Natural killer cell treated with Interleukin-12 subunit alpha and Interleukin-12 subunit beta and Interleukin-15 and Interleukin-18, amount 100 ng/mL, for 72 hours (primary cell): ENCODE measurements around the gene TEX28. TPM values are rescaled to one million over a fixed set of nuclear protein-coding genes. Genes with fewer than 3 reads are reported as not detected.

Experiments
- ATAC-seq, 2 donors: fragments of 150-1000 bp; cut with Tn5 transposase in 1 of 2; sonication (Bioruptor Pico), chemical (Tn5 transposase) in 1 of 2; 2 replicates each; pipeline ENCODE4 v1.10.0; 2021
- DNase-seq: peaks from one replicate; pipeline ENCODE4 v3.0.0; 2022; ENCODE audit warnings: low spot score
- H3K27ac Mint-ChIP-seq, 2 donors: 1 replicate in 1 of 2; 2 replicates in 1 of 2; pipeline ENCODE4 v1.8.0; 2022; ENCODE audit warnings: mixed read lengths in 2 of 2, mild to moderate bottlenecking in 1 of 2, moderate library complexity in 1 of 2
- H3K27me3 Mint-ChIP-seq, 2 donors: 1 replicate in 1 of 2; 2 replicates in 1 of 2; pipeline ENCODE4 v1.8.0; 2022; ENCODE audit warnings: mixed read lengths in 2 of 2
- H3K36me3 Mint-ChIP-seq: one replicate; pipeline ENCODE4 v1.8.0; 2022; ENCODE audit warnings: mixed read lengths
- H3K4me1 Mint-ChIP-seq, 2 donors: 1 replicate in 1 of 2; 2 replicates in 1 of 2; pipeline ENCODE4 v1.8.0; 2022; ENCODE audit warnings: low read depth in 2 of 2, mixed read lengths in 2 of 2, mild to moderate bottlenecking in 1 of 2
- H3K4me3 Mint-ChIP-seq: one replicate; pipeline ENCODE4 v1.8.0; 2022; ENCODE audit warnings: mixed read lengths
- H3K9me3 Mint-ChIP-seq: 2 replicates; pipeline ENCODE4 v1.8.0; 2022; ENCODE audit warnings: mixed read lengths
- total RNA-seq, 2 donors: library from RNA; stranded (reverse); gene quantifications; one replicate each; pipeline ENCODE4 v1.2.3, GENCODE V29; 2022

The TEX28 gene
- total RNA-seq, 2 donors from 2014 or later, result not detected

DNA sequence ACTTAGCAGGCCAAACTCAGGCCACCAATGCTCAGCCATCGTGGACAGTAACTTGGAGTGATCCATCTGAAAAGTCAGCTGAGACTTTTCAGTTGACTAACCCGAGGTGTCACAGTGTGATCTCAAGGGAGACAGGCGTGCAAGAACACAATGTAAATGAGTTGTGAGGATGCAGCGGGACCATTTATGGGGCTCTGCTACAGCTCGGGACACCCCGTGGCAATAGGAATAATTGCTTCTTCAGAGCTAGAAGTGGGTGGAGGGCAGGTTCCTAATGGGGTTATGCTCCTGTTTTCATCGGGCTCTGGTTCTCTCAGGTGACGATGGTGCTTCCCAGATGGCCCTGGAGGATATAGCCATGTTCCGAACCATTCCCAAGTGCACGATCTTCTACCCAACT is 28.0 kb upstream of the TEX28 start:
- Mint-ChIP-seq H3K36me3 (no peaks in the 10 kb centered on the region), H3K4me1 (peaks cover 27 to 30% of the 10 kb centered on the region in 2 donors), H3K9me3 (no peaks in the 10 kb centered on the region), H3K27ac (no peak overlapping the region), H3K4me3 (no peak overlapping the region), H3K27me3 (peaks cover 0 to 12% of the 10 kb centered on the region in 2 donors)
- no peak for DNase-seq
- ATAC-seq, result no peak

DNA sequence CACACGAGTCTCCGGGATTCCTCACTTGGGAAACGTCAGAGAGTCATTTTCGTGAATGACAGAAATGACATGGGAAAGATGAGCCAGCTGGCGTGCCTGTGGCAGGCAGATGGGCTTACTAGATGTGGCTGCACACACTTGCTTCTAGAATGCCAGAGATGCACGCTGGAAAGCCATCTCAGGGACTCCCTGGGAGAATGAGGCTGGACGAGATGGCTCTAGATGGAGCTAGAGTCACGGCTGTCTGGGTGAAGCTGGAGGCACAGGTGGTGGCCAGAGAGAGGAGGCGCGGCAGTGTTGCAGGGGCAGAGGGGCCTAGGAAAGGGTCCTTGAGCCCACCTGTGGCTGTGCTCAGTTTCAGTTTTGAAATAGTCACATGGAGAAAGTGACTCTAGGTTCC is 26.7 kb upstream of the TEX28 start:
- no peak overlapping the region for H3K4me3 Mint-ChIP-seq
- peaks cover 14 to 26% of the 10 kb centered on the region in 2 donors for H3K4me1 Mint-ChIP-seq
- DNase-seq, result no peak
- no peak for ATAC-seq
- H3K27me3 Mint-ChIP-seq, result peaks cover 0 to 12% of the 10 kb centered on the region in 2 donors
- H3K9me3 Mint-ChIP-seq, result no peaks in the 10 kb centered on the region
- no peak overlapping the region for H3K27ac Mint-ChIP-seq
- H3K36me3 Mint-ChIP-seq, result no peaks in the 10 kb centered on the region

DNA sequence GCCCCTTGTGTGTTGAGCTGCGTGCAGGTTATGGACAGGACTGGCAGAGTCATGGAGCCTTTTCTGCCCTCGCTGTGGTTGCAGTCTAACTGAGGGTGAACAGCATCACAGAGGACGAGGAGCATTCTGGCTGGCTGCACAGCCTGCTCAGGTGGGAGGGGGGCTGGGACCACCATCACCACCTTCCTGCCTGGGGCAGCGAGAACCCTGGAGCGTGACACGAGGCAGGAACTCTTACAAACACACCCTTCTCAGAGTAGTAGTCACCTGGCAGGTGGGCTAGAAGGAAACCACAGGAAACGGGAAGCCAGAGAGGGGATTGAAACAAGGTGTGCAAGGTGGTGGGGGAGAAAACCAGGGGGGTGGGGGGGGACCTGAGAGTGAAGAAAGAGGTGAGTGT is 26.2 kb upstream of the TEX28 start:
- Mint-ChIP-seq H3K4me3 (no peak overlapping the region), H3K36me3 (no peaks in the 10 kb centered on the region), H3K27ac (no peak overlapping the region), H3K9me3 (no peaks in the 10 kb centered on the region), H3K4me1 (peaks cover 10 to 21% of the 10 kb centered on the region in 2 donors), H3K27me3 (peaks cover 0 to 12% of the 10 kb centered on the region in 2 donors)
- ATAC-seq (no peak), DNase-seq (no peak)

DNA sequence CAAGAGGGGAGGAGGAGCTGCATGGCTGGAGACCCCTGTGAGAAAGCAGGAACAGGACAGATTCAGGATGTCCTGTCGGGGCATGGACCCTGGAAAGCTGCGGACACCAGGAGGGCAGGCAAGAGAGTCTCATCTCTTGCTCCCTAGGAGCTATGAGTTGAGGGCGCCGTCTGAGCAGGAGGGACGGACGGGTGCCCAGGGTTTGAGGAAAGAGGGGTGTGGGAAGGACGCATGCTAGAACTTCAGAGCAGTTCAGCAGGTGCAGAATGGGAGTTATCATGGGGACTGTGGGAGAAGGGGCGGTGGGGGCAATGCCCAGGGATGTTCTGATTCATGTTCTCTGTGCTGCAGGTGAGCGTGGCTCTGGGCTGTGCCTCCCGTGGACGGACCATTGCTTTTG is 25.5 kb upstream of the TEX28 start:
- H3K4me1 Mint-ChIP-seq, result peaks cover 7 to 19% of the 10 kb centered on the region in 2 donors
- ATAC-seq (no peak), DNase-seq (no peak)
- peak overlapping the region in 1 of 2 donors; percentile 25 for H3K27ac Mint-ChIP-seq
- no peaks in the 10 kb centered on the region for H3K9me3 Mint-ChIP-seq
- H3K4me3 Mint-ChIP-seq, result no peak overlapping the region
- H3K27me3 Mint-ChIP-seq, result peaks cover 0 to 12% of the 10 kb centered on the region in 2 donors
- no peaks in the 10 kb centered on the region for H3K36me3 Mint-ChIP-seq

DNA sequence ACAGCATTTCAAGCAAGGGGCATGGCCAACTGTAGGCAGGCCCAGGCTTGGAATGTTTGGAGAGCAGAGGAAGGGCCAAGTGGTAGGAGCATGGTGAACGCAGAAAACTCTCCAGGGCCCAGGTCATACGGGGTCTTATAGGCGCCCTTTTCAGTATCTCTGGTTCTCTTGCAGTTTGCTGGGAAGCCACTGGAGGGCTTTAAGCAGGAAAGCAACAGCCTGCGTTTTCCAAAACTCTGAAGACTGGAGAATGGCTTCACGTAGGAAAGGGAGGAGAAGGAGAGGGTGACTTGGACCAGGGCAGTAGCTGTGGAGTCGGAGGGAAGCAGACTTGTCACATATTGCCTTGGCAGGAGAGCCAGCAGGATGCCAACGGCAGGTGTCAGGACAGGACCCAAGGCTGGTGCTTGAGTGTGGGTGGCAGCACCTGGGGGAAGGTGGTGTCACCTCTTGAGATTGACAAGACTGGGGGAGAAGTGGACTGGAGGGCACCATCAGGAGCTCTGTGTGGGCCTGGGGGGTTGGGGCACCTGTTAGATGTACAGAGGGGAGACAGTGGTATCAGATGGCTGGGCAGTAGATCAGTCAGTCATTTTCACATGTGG is 22.6 kb upstream of the TEX28 start:
- H3K27ac Mint-ChIP-seq, result peak overlapping the region in 1 of 2 donors; percentile 37
- ATAC-seq, result no peak
- peaks cover 0 to 7% of the 10 kb centered on the region in 2 donors for H3K27me3 Mint-ChIP-seq
- DNase-seq, result no peak
- peaks cover 18 to 27% of the 10 kb centered on the region in 2 donors for H3K4me1 Mint-ChIP-seq
- H3K36me3 Mint-ChIP-seq, result no peaks in the 10 kb centered on the region
- no peaks in the 10 kb centered on the region for H3K9me3 Mint-ChIP-seq
- no peak overlapping the region for H3K4me3 Mint-ChIP-seq

DNA sequence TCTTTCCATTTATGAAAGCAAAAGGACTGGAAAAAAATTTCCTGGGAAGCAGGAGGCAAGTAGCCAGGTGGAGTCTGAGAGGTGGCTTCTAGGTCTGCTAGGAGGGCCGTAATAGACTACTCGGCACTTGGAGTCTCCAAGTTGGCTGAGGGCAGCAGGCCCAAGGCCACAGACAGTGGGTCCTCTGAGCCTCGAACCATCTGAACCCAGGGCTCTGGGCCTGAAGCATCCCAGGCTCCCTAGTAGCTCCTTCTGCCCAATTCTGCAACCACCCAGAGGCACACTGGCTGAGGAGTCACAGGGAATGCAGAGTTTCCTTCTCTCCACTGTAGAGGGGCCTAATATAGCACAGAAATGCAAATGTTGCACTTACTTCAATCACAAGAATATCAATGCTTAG is 20.5 kb upstream of the TEX28 start:
- Mint-ChIP-seq H3K27me3 (peaks cover 0 to 6% of the 10 kb centered on the region in 2 donors), H3K9me3 (no peaks in the 10 kb centered on the region), H3K27ac (no peak overlapping the region), H3K4me3 (no peak overlapping the region), H3K4me1 (peaks cover 38 to 39% of the 10 kb centered on the region in 2 donors), H3K36me3 (no peaks in the 10 kb centered on the region)
- DNase-seq, result no peak
- no peak for ATAC-seq

DNA sequence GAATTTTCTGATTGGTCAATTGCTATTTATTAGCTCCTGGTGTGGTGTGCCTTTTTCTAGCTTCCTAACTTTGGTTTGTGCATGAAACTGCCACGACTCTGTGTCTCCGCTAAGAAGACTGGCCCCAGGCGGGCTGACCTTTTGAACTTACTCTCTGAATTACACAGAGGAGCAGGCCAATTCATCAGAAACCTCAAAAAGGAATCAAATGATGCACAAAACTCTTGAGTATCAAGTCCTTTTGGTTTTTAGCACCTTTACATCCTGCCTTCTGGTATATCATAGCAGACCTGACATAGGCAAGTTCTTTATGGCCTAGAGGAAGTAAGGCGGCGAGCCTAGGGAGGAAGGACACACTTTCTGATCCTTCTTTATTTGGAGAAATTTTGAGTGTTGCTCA is 18.2 kb upstream of the TEX28 start:
- H3K4me3 Mint-ChIP-seq, result peak overlapping the region; percentile 46
- peak overlapping the region; percentile 67 to 73 for H3K27ac Mint-ChIP-seq
- H3K27me3 Mint-ChIP-seq, result no peaks in the 10 kb centered on the region
- no peaks in the 10 kb centered on the region for H3K9me3 Mint-ChIP-seq
- H3K4me1 Mint-ChIP-seq, result peaks cover 36 to 41% of the 10 kb centered on the region in 2 donors
- ATAC-seq (peak; percentile 40 to 85), DNase-seq (no peak)
- no peaks in the 10 kb centered on the region for H3K36me3 Mint-ChIP-seq

DNA sequence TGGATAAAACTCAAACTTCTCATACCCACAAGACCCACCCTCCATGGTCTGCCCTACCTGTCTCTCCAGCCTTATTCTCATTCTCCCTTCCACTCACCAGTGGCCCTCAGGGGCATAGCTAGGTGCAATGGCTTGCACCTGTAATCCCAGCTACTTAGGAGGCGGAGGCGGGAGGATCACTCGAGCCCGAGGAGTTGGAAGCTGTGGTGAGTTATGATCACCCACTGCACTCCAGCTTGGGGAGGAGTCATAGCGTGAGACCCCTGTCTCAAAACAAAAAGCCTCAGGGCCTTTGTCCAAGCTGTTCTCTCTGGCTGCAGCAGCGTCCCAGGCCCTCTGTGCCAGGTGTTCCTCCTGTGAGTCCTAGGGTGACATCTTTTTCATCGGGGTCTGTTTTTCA is 17.2 kb upstream of the TEX28 start:
- Mint-ChIP-seq H3K4me1 (peaks cover 43 to 44% of the 10 kb centered on the region in 2 donors), H3K9me3 (no peaks in the 10 kb centered on the region), H3K4me3 (peak overlapping the region; percentile 40), H3K27ac (peak overlapping the region in 1 of 2 donors; percentile 73), H3K36me3 (no peaks in the 10 kb centered on the region), H3K27me3 (no peaks in the 10 kb centered on the region)
- DNase-seq (no peak), ATAC-seq (no peak)

DNA sequence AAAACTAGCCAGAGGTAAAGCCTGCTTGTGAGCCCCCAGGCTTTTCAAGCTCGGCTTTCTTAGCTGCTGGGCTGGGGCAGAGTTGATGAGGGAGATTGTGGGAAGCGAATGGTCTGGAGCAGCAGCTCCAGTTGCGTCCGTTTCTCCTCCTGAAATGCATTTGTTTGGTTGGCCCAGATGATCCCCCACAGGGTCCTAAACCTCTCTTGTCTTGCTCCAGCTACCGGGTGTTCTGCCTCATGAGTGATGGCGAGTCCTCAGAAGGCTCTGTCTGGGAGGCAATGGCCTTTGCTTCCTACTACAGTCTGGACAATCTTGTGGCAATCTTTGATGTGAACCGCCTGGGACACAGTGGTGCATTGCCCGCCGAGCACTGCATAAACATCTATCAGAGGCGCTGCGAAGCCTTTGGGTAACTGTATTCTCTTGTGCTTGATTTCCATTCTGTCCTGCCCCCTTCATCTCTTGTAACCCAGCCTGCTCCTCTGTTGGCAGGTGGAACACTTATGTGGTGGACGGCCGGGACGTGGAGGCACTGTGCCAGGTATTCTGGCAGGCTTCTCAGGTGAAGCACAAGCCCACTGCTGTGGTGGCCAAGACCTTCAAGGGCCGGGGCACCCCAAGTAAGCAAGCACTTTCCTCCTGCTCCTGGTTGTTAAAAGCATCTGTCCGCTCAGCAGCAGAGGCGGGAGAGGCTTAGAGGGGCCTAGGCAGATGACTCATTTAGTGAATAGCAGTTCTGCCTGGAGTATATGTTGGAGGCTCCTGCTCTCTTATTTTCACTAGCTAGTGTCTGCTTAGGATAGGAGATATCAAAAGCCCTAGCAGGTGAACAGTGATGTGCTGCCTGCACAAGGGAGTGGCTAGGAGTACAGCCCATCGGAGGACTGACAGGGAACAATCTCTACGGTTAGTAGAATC is 16.0 kb upstream of the TEX28 start:
- peak overlapping the region in 1 of 2 donors; percentile 31 for H3K27ac Mint-ChIP-seq

DNA sequence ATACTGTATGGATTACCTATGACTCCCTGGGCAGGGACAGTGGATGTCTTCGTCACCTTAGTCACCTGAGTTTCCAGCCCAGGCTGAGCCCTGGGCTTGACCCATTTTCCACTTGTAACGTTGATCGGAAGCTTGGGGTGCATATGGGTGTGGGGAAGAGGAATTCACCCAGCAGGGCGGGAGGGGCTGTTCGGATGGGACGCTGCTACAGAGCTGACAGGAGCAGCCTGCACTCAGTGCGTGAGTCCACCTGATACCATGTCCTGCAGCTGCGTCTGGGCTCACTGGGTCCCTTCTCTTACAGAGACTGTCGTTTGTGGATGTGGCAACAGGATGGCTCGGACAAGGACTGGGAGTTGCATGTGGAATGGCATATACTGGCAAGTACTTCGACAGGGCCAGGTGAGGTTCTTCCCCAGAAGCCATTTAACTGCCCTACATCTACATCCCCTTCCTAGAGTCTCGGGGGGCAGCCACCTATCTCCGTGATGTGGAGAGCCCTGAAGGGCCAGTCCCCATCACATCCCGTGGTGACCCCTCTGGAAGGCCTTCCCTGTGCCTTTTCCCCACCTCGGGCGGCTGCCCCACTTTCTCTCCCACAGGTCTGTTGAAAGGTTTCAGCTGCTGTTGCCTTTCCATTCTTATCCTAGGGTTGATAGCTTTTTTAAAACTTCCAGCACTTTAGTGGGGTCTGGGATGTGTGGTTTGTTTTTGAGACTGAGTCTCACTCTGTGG is 14.3 kb upstream of the TEX28 start:
- Mint-ChIP-seq H3K36me3 (no peaks in the 10 kb centered on the region), H3K27ac (no peak overlapping the region), H3K9me3 (no peaks in the 10 kb centered on the region), H3K4me3 (no peak overlapping the region), H3K4me1 (peaks cover 44 to 46% of the 10 kb centered on the region in 2 donors), H3K27me3 (peaks cover 0 to 4% of the 10 kb centered on the region in 2 donors)
- DNase-seq, result no peak
- no peak for ATAC-seq

More for the DNA sequence above, 16.0 kb upstream of the TEX28 start:
- H3K36me3 Mint-ChIP-seq, result no peaks in the 10 kb centered on the region
- ATAC-seq (peak; percentile 43 to 64), DNase-seq (no peak)
- H3K27me3 Mint-ChIP-seq, result no peaks in the 10 kb centered on the region
- no peaks in the 10 kb centered on the region for H3K9me3 Mint-ChIP-seq
- peak overlapping the region; percentile 43 for H3K4me3 Mint-ChIP-seq
- peaks cover 40 to 44% of the 10 kb centered on the region in 2 donors for H3K4me1 Mint-ChIP-seq

DNA sequence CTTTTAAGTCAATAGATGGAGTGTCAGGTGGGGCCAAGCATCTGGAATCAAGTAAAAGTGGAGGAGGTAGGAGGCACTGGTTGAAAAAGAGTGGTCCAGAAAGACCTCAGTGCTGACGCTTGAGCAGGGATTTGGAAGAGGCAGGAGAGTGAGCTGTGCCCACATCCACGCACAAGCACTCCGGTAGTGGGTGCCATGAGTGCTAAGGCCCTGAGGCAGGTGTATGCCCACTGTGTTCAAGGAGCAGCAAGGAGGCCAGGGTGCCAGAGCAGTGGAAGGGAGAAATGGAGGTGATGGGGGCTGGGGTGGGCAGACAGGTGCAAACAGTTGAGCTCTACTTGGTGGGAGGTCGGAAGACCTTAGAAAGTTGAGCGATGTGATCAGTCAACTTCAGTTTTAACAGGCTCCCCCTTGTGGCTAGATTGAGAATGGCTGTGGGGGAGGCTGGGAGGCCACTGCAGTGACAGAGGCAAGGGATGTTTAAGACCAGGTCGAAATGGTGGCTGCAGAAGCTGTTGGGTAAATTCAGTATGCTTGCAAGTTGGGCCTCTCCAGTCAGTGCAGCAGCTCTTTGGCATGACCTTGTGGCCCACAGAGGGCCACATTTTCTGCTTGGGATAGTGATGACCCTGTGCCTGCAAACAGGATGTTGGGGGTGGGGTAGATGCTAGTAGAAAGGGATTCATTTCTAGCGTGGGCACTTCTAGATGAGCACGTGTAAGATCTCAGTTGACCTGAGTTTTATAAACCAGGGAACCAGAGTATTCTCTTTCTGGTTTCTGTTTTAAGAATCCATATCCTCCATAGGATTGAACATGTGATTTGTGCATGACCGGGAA is 13.4 kb upstream of the TEX28 start:
- Mint-ChIP-seq H3K36me3 (no peaks in the 10 kb centered on the region), H3K9me3 (no peaks in the 10 kb centered on the region), H3K4me1 (peaks cover 41 to 43% of the 10 kb centered on the region in 2 donors), H3K27ac (peak overlapping the region; percentile 33 to 71), H3K27me3 (peaks cover 0 to 4% of the 10 kb centered on the region in 2 donors), H3K4me3 (peak overlapping the region; percentile 62)
- peak; percentile 67 to 78 for ATAC-seq
- DNase-seq, result peak; percentile 79

DNA sequence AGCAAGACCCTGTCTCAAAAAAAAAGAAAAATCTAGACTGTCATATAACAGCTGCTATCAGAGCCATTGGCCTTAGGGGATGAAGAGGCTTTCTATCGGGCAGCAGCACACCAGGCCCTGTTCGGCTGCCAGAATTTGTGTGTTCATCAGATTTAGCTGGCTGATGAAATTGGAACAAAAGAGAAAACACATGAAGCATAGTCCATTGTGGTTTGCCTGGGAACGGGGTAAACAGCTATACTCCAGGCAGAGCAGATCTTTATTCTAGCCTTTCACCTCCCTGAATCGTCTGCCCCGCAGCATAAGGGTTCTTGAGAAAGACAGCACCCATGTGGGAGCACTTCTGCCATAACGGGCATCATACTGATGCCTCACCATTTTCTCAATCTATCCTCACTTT is 12.3 kb upstream of the TEX28 start:
- Mint-ChIP-seq H3K9me3 (no peaks in the 10 kb centered on the region), H3K36me3 (no peaks in the 10 kb centered on the region), H3K27ac (peak overlapping the region; percentile 33 to 71), H3K4me3 (no peak overlapping the region), H3K27me3 (peaks cover 0 to 8% of the 10 kb centered on the region in 2 donors), H3K4me1 (peaks cover 30 to 33% of the 10 kb centered on the region in 2 donors)
- no peak for DNase-seq
- no peak for ATAC-seq
